SK-N-SH (cell line): Measurements from ENCODE around the gene ISYNA1. TPM values are rescaled to one million over a fixed set of nuclear protein-coding genes. Genes with fewer than 3 reads are reported as not detected.

Source experiments
- CTCF ChIA-PET: fragments of 300-600, 350-600 bp; formaldehyde crosslinking; extraction: SDS; loops from one replicate; lab custom pipeline; 2021; lab: Yijun Ruan, JAX
- POLR2A ChIA-PET: fragments of 350-600 bp; sonication (Branson Sonifier 250); formaldehyde crosslinking; extraction: SDS; loops from one replicate; lab custom pipeline; 2020; ENCODE audit warnings: antibody characterized with exemption, inconsistent platforms; lab: Yijun Ruan, JAX
- DNase-seq: peaks from one replicate; pipeline ENCODE4 v3.0.0; 2012
- H2AFZ ChIP-seq: fragments of 200-600 bp; sonication (generic); 2 replicates; pipeline ENCODE4 v1.8.1; 2016; ENCODE audit warnings: antibody characterized with exemption, mild to moderate bottlenecking, low read depth
- H3F3A ChIP-seq: fragments of 200-600 bp; sonication (generic); replicated peaks from 2 replicates; pipeline ENCODE3; 2016; ENCODE audit warnings: antibody characterized with exemption, mild to moderate bottlenecking; ENCODE audit not compliant: insufficient read depth
- H3K27ac ChIP-seq, 2 experiments: fragments of 200-500 bp in 1 of 2; fragments of 200-600 bp in 1 of 2; sonication (Bioruptor generic) in 1 of 2; sonication (generic), shearing (Covaris generic) in 1 of 2; 2 replicates each; pipeline versions ENCODE4 v1.5.1 to v1.6.1; 2014 to 2016; ENCODE audit warnings: low read depth in 2 of 2, inconsistent platforms in 1 of 2, low read length in 1 of 2, mild to moderate bottlenecking in 1 of 2, mixed read lengths in 1 of 2
- H3K27me3 ChIP-seq: fragments of 200-600 bp; sonication (generic), shearing (Covaris generic); 2 replicates; pipeline ENCODE4 v1.6.1; 2016; ENCODE audit warnings: mixed run types; ENCODE audit not compliant: insufficient read depth
- H3K36me3 ChIP-seq, 2 experiments: fragments of 200-500 bp in 1 of 2; fragments of 200-600 bp in 1 of 2; sonication (Bioruptor generic) in 1 of 2; sonication (generic) in 1 of 2; replicated peaks in 1 of 2; 2 replicates each; pipeline versions ENCODE3 to v1.5.1; 2014 to 2016; ENCODE audit warnings: low read length in 1 of 2, mild to moderate bottlenecking in 1 of 2; ENCODE audit not compliant: insufficient read depth in 2 of 2, control insufficient read depth in 1 of 2
- H3K4me1 ChIP-seq, 2 experiments: fragments of 200-500 bp in 1 of 2; fragments of 200-600 bp in 1 of 2; sonication (Bioruptor generic) in 1 of 2; sonication (generic), shearing (Covaris generic) in 1 of 2; 2 replicates each; pipeline versions ENCODE4 v1.5.1 to v1.6.1; 2014 to 2016; ENCODE audit warnings: low read depth in 1 of 2, low read length in 1 of 2, mixed run types in 1 of 2; ENCODE audit not compliant: insufficient read depth in 2 of 2, control insufficient read depth in 1 of 2
- H3K4me2 ChIP-seq: fragments of 200-600 bp; sonication (generic), shearing (Covaris generic); 2 replicates; pipeline ENCODE4 v1.6.1; 2017; ENCODE audit warnings: mixed run types
- H3K4me3 ChIP-seq, 2 experiments: fragments of 200-500 bp in 1 of 2; fragments of 200-600 bp in 1 of 2; sonication (Bioruptor generic) in 1 of 2; sonication (generic), shearing (Covaris generic) in 1 of 2; 2 replicates each; pipeline versions ENCODE4 v1.5.1 to v1.8.1; 2014 to 2016; ENCODE audit warnings: low read depth in 2 of 2, inconsistent platforms in 1 of 2, low read length in 1 of 2, mild to moderate bottlenecking in 1 of 2, mixed read lengths in 1 of 2, moderate library complexity in 1 of 2
- H3K79me2 ChIP-seq: fragments of 200-600 bp; sonication (generic); 2 replicates; pipeline ENCODE4 v1.8.1; 2017; ENCODE audit warnings: mild to moderate bottlenecking; ENCODE audit not compliant: insufficient read depth
- H3K9ac ChIP-seq: fragments of 200-600 bp; sonication (generic); 2 replicates; pipeline ENCODE4 v1.6.1; 2017; ENCODE audit warnings: mixed run types
- H3K9me2 ChIP-seq: fragments of 200-600 bp; sonication (generic); 2 replicates; pipeline ENCODE4 v1.6.1; 2017; ENCODE audit warnings: mixed run types
- H3K9me3 ChIP-seq: fragments of 200-600 bp; sonication (generic); 2 replicates; pipeline ENCODE4 v1.6.1; 2017; ENCODE audit warnings: mixed run types, mild to moderate bottlenecking, moderate library complexity
- H4K20me1 ChIP-seq: fragments of 200-600 bp; sonication (generic); 2 replicates; pipeline ENCODE4 v1.6.1; 2017; ENCODE audit warnings: mild to moderate bottlenecking, mixed run types; ENCODE audit not compliant: insufficient read depth
- EP300 ChIP-seq, 2 experiments: IDR thresholded peaks; 2 replicates each; pipeline versions ENCODE4 v1.4.0 to v1.6.1; 2012; ENCODE audit warnings: borderline replicate concordance in 1 of 2, low read depth in 1 of 2, low read length in 1 of 2
- GATA2 ChIP-seq: sonication (generic); formaldehyde crosslinking; IDR thresholded peaks from 2 replicates; pipeline ENCODE4 v1.5.0; 2020; ENCODE audit warnings: mild to moderate bottlenecking, missing genetic modification reagents
- MAX ChIP-seq: IDR thresholded peaks from 2 replicates; pipeline ENCODE4 v1.4.0; 2012; ENCODE audit warnings: low read depth
- MXI1 ChIP-seq: IDR thresholded peaks from 2 replicates; pipeline ENCODE4 v1.6.1; 2012; ENCODE audit warnings: mild to moderate bottlenecking, low read depth, low read length, improper control_type of control experiment
- NFIC ChIP-seq: IDR thresholded peaks from 2 replicates; pipeline ENCODE4 v1.4.0; 2012; ENCODE audit warnings: borderline replicate concordance
- PBX3 ChIP-seq: IDR thresholded peaks from 2 replicates; pipeline ENCODE4; 2012
- RAD21 ChIP-seq: IDR thresholded peaks from 2 replicates; pipeline ENCODE4 v1.6.1; 2012; ENCODE audit warnings: mild to moderate bottlenecking, low read length
- SMC3 ChIP-seq: IDR thresholded peaks from 2 replicates; pipeline ENCODE4 v1.6.1; 2012; ENCODE audit warnings: low read depth, low read length, improper control_type of control experiment
- TAF1 ChIP-seq: IDR thresholded peaks from 2 replicates; pipeline ENCODE4 v1.6.1; 2012; ENCODE audit warnings: low read depth, mild to moderate bottlenecking, low read length, moderate library complexity, borderline replicate concordance
- ZBTB33 ChIP-seq: IDR thresholded peaks from 2 replicates; pipeline ENCODE4 v1.4.0; 2012; ENCODE audit warnings: low read depth, borderline replicate concordance
- WGBS: methylation state at CpG from one replicate; pipeline ENCODE4 v1.1.6; 2017; ENCODE audit warnings: low lambda C conversion rate; 5-methylcytosine and 5-hydroxymethylcytosine counted together
- polyA plus RNA-seq, 3 experiments: library from polyadenylated mRNA; depleted of rRNA; stranded (reverse); fragments of >200 nt; gene quantifications; 2 replicates each; pipeline ENCODE4 v1.2.3, GENCODE V29; 2012
- TF ChIP-seq, protein P1 (sequence below): fragments of 200-600 bp; sonication (generic); IDR thresholded peaks from 2 replicates; pipeline ENCODE4 v1.6.1; 2017; ENCODE audit warnings: antibody characterized with exemption, mild to moderate bottlenecking, moderate library complexity

Gene ISYNA1
- polyA plus RNA-seq, 1 of the 3 experiments (the other 2 are of a cell fraction), result 48.0 TPM

- no peak for TF ChIP-seq EP300 (IDR thresholded peaks at IDR 0.05; ENCODE audit: borderline replicate concordance in 1 of 2, low read depth in 1 of 2, low read length in 1 of 2)
- no peak for TF ChIP-seq MXI1
- no peak for TF ChIP-seq RAD21
- TF ChIP-seq GATA2 (CRISPR knock-in tag), result no peak
- no peak for TF ChIP-seq PBX3
- TF ChIP-seq ZBTB33, result no peak
- no peak for TF ChIP-seq TAF1
- no peak for TF ChIP-seq MAX
- no peak for TF ChIP-seq NFIC
Observed at GRCh38 chr19:18470787-18471186, 32.9 kb upstream of the ISYNA1 start (continued).

GRCh38 chr19:18469069-18469846 is 31.3 kb upstream of the ISYNA1 start:
- H3K4me3 ChIP-seq, result no peak overlapping the region; a peak in 1 of 4 replicates
- H3K4me2 ChIP-seq, result no peak overlapping the region
- H4K20me1 ChIP-seq, result peaks cover 44% of the 10 kb centered on the region
- no peaks in the 10 kb centered on the region for H3K9me3 ChIP-seq
- DNase-seq, result peak; percentile 82
- WGBS, result 82% methylated on average over 19 of the region's 28 CpGs
- H3K27ac ChIP-seq, result no peak overlapping the region
- ChIA-PET POLR2A (no interaction called here), CTCF (interaction anchor here (0.6 to 6.5 kb wide), 37 partner anchors 9 to 378 kb away, joined by 3 to 63 read pairs (median 4); partner anchors contain the start of genes ELL, ISYNA1, REX1BD and SSBP4)
- H3K36me3 ChIP-seq, result no peaks in the 10 kb centered on the region
- no peaks in the 10 kb centered on the region for H3K27me3 ChIP-seq
- peaks cover 0 to 5% of the 10 kb centered on the region in 2 experiments; a peak in 1 of 4 replicates for H3K4me1 ChIP-seq
- H3K9me2 ChIP-seq, result no peaks in the 10 kb centered on the region
- H3K79me2 ChIP-seq, result peaks cover 26% of the 10 kb centered on the region; the same call in 1 of the 2 replicates
- TF ChIP-seq, protein P1, sequence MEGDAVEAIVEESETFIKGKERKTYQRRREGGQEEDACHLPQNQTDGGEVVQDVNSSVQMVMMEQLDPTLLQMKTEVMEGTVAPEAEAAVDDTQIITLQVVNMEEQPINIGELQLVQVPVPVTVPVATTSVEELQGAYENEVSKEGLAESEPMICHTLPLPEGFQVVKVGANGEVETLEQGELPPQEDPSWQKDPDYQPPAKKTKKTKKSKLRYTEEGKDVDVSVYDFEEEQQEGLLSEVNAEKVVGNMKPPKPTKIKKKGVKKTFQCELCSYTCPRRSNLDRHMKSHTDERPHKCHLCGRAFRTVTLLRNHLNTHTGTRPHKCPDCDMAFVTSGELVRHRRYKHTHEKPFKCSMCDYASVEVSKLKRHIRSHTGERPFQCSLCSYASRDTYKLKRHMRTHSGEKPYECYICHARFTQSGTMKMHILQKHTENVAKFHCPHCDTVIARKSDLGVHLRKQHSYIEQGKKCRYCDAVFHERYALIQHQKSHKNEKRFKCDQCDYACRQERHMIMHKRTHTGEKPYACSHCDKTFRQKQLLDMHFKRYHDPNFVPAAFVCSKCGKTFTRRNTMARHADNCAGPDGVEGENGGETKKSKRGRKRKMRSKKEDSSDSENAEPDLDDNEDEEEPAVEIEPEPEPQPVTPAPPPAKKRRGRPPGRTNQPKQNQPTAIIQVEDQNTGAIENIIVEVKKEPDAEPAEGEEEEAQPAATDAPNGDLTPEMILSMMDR, result peak; percentile 84
- TF ChIP-seq SMC3 (peak; percentile 57), GATA2 (CRISPR knock-in tag) (no peak), RAD21 (peak; percentile 59)
- no peak overlapping the region for H3K9ac ChIP-seq
- peaks cover 5% of the 10 kb centered on the region for H3F3A ChIP-seq
- H2AFZ ChIP-seq, result no peak overlapping the region
